AG09319 (cell line): ENCODE measurements around the gene ATP12A.
A peak's percentile ranks its signal among the peaks of the same experiment; 100 is the strongest.
"Not testable (repeated sequence)": the region's sequence is repeated elsewhere in the genome, so short reads cannot be mapped to it uniquely, and the experiment has no call there.

ENCODE experiments used
- DNase-seq: peaks from one replicate; pipeline ENCODE4 v3.0.0-alpha.2; 2010; ENCODE audit warnings: low read depth; ENCODE audit errors: extremely low read depth
- CTCF ChIP-seq: IDR thresholded peaks from 2 replicates; pipeline ENCODE4 v1.5.1; 2011; ENCODE audit warnings: low read depth, mild to moderate bottlenecking, inconsistent platforms, low read length, moderate library complexity

Gene ATP12A

GRCh38 chr13:24718192-24718965 is 38.2 kb downstream of the ATP12A start:
- DNase-seq, result no peak
- no peak for TF ChIP-seq CTCF

GRCh38 chr13:24719139-24719538 is 38.9 kb downstream of the ATP12A start:
- no peak for DNase-seq
- TF ChIP-seq CTCF, result no peak

- no peak for TF ChIP-seq CTCF
- no peak for DNase-seq
Observed at GRCh38 chr13:24723206-24723605, 43.0 kb downstream of the ATP12A start.

GRCh38 chr13:24724714-24725113 is 44.5 kb downstream of the ATP12A start:
- TF ChIP-seq CTCF, result no peak
- DNase-seq, result no peak

GRCh38 chr13:24725379-24725778 is 45.2 kb downstream of the ATP12A start:
- TF ChIP-seq CTCF, result no peak
- no peak for DNase-seq

- peak; percentile 84 for TF ChIP-seq CTCF
- DNase-seq, result peak; percentile 75
Observed at GRCh38 chr13:24727731-24728601, 47.8 kb downstream of the ATP12A start.

GRCh38 chr13:24730873-24731567 is 50.8 kb downstream of the ATP12A start:
- not testable (repeated sequence) for DNase-seq
